ENCODE measurements around the gene SNN. TPM values are rescaled to one million over a fixed set of nuclear protein-coding genes. Genes with fewer than 3 reads are reported as not detected.

Gene SNN
- total and polyA plus RNA-seq, 2 experiments from 2014 or later, result 16.7 to 18.8 TPM

DNA sequence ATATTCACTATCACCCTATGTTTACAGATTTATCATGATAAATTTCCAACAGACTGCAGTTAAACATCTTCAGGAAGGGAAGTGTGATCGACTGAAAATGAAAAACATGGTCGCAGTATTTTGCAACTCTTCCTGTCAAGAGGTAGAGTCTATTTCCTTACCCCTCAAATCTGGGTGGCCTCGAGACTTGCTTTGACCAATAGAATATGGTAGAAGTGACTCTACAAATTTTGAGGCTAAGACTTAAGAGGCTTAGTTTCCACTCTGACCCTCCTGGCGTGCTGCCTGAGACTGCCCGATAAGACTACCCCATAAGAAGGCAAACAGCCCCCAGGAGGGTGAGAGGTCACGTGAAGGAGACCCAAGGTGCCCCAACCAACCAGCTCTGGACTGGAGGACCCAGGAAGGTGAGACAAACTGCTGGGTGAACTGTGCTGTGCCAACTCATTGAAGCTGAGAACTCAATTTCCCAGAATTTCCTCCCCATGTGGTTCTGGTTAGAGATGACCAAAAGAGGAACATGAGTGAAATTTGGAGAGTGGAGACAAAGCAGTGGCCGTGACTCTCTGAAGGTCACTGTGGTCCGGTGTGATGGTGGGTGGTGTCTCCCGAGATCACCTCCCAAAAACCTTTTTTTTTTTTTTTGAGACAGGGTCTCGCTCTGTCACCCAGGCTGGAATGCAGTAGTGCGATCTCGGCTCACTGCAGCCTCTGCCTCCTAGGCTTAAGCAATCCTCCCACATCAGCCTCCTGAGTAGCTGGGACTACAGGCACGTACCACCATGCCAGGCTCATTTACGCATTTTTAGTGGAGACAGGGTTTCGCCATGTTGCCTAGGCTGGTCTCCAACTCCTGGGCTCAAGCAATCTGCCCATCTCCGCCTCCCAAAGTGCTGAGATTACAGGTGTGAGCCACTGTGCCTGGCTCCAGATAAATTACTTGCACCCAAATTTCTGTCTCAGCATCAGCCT, 43.3 kb upstream of the SNN start:
- Histone ChIP-seq H3K27me3 (no peaks in the 10 kb centered on the region), H4K20me1 (ENCODE audit: insufficient read depth, poor library complexity, severe bottlenecking) (no peaks in the 10 kb centered on the region), H3K9me3 (ENCODE audit: low read depth) (no peaks in the 10 kb centered on the region), H3K27ac (no peak overlapping the region), H3K4me2 (no peak overlapping the region), H3K79me2 (no peaks in the 10 kb centered on the region), H3K36me3 (replicated peaks; ENCODE audit: insufficient read depth, low read depth) (no peaks in the 10 kb centered on the region), H2AFZ (no peak overlapping the region), H3K4me3 (no peak overlapping the region), H3K4me1 (ENCODE audit: insufficient read depth) (peaks cover 14% of the 10 kb centered on the region), H3K9me2 (replicated peaks; ENCODE audit: insufficient read depth) (no peaks in the 10 kb centered on the region)
- WGBS (ENCODE audit: low lambda C conversion rate, missing lambda C conversion rate), result 90% methylated on average over 16 of the region's 16 CpGs
- TF ChIP-seq, protein P1, sequence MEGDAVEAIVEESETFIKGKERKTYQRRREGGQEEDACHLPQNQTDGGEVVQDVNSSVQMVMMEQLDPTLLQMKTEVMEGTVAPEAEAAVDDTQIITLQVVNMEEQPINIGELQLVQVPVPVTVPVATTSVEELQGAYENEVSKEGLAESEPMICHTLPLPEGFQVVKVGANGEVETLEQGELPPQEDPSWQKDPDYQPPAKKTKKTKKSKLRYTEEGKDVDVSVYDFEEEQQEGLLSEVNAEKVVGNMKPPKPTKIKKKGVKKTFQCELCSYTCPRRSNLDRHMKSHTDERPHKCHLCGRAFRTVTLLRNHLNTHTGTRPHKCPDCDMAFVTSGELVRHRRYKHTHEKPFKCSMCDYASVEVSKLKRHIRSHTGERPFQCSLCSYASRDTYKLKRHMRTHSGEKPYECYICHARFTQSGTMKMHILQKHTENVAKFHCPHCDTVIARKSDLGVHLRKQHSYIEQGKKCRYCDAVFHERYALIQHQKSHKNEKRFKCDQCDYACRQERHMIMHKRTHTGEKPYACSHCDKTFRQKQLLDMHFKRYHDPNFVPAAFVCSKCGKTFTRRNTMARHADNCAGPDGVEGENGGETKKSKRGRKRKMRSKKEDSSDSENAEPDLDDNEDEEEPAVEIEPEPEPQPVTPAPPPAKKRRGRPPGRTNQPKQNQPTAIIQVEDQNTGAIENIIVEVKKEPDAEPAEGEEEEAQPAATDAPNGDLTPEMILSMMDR (IDR thresholded peaks at IDR 0.05; ENCODE audit: poor library complexity), result no peak
- no peak for TF ChIP-seq EZH2 (IDR thresholded peaks at IDR 0.05; ENCODE audit: borderline replicate concordance)
- TF ChIP-seq EZH2phosphoT487 (IDR thresholded peaks at IDR 0.05; ENCODE audit: low read depth, severe bottlenecking, unreplicated experiment), result no peak
- DNase-seq (ENCODE audit: low spot score), result no peak

DNA sequence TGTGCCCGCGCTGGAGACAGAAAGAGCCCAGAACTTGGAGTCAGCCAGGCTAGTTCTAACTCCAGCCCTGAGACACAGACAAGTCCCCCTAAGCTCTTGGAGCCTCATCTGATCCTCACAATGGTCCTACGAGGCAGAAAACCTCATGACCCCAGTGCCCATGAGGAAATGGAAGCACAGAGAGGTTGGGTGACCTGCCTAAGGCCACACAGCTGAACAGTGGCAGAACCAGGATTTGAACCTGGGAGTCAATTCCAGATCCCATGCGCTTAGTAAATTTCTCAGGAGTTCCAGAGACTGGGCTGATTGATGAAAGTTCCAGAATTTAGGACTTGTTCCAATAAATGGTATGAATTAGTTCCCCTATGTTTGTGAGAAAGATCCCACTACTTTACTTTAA, 42.5 kb upstream of the SNN start:
- Histone ChIP-seq H3K79me2 (no peaks in the 10 kb centered on the region), H3K27me3 (no peaks in the 10 kb centered on the region), H3K27ac (no peak overlapping the region), H2AFZ (no peak overlapping the region), H3K9me3 (ENCODE audit: low read depth) (no peaks in the 10 kb centered on the region), H3K9me2 (replicated peaks; ENCODE audit: insufficient read depth) (no peaks in the 10 kb centered on the region), H4K20me1 (ENCODE audit: insufficient read depth, poor library complexity, severe bottlenecking) (no peaks in the 10 kb centered on the region), H3K4me2 (no peak overlapping the region), H3K4me1 (ENCODE audit: insufficient read depth) (peaks cover 14% of the 10 kb centered on the region), H3K4me3 (no peak overlapping the region), H3K36me3 (replicated peaks; ENCODE audit: insufficient read depth, low read depth) (no peaks in the 10 kb centered on the region)
- DNase-seq (ENCODE audit: low spot score), result no peak
- no peak for TF ChIP-seq EZH2 (IDR thresholded peaks at IDR 0.05; ENCODE audit: borderline replicate concordance)
- TF ChIP-seq, protein P1 (IDR thresholded peaks at IDR 0.05; ENCODE audit: poor library complexity), result no peak
- no peak for TF ChIP-seq EZH2phosphoT487 (IDR thresholded peaks at IDR 0.05; ENCODE audit: low read depth, severe bottlenecking, unreplicated experiment)
- WGBS (ENCODE audit: low lambda C conversion rate, missing lambda C conversion rate), result 95% methylated on average over 4 of the region's 4 CpGs

DNA sequence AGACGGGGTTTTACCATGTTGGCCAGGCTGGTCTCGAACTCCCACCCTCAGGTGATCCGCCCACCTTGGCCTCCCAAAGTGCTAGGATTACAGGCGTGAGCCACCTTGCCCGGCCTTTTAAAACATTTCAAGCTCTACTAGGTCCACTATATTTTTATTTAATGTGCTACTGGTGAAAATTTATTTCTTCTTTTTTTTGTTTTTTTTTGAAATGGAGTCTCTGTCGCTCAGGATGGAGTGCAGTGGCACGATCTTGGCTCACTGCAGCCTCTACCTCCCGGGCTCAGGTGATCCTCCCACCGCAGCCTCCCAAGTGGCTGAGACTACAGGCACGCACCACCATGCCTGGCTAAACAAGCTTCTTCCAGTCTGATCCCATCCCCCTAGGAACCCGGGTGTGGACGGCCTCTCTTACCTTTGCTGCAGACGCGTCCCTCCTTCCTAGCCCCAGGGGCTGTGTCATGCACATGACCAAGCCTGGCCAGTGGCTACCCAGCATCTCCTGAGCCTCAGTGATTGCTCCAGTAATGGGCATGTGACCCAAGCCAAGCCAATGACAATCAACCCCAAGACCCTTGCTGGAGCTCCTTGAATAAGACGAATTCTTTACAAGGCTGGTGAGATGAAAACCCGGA, 41.5 kb upstream of the SNN start:
- WGBS (ENCODE audit: low lambda C conversion rate, missing lambda C conversion rate), result 96% methylated on average over 16 of the region's 16 CpGs
- Histone ChIP-seq H3K4me2 (no peak overlapping the region), H3K9me2 (replicated peaks; ENCODE audit: insufficient read depth) (no peaks in the 10 kb centered on the region), H4K20me1 (ENCODE audit: insufficient read depth, poor library complexity, severe bottlenecking) (no peaks in the 10 kb centered on the region), H3K4me3 (no peak overlapping the region), H3K36me3 (replicated peaks; ENCODE audit: insufficient read depth, low read depth) (no peaks in the 10 kb centered on the region), H2AFZ (no peak overlapping the region), H3K79me2 (no peaks in the 10 kb centered on the region), H3K4me1 (ENCODE audit: insufficient read depth) (peaks cover 14% of the 10 kb centered on the region), H3K27me3 (no peaks in the 10 kb centered on the region), H3K27ac (no peak overlapping the region), H3K9me3 (ENCODE audit: low read depth) (no peaks in the 10 kb centered on the region)
- no peak for DNase-seq (ENCODE audit: low spot score)
- no peak for TF ChIP-seq EZH2 (IDR thresholded peaks at IDR 0.05; ENCODE audit: borderline replicate concordance)
- TF ChIP-seq, protein P1 (IDR thresholded peaks at IDR 0.05; ENCODE audit: poor library complexity), result no peak
- TF ChIP-seq EZH2phosphoT487 (IDR thresholded peaks at IDR 0.05; ENCODE audit: low read depth, severe bottlenecking, unreplicated experiment), result no peak
